Calu3 (cell line): Measurements from ENCODE around the gene CSKMT. TPM values are rescaled to one million over a fixed set of nuclear protein-coding genes. Genes with fewer than 3 reads are reported as not detected.

Source experiments
- BruUV-seq: library from RNA; stranded (reverse); fragments of 400-500 nt; replicated peaks from 2 replicates; lab custom pipeline; 2021; lab: Mats Ljungman, UMichigan
- CTCF ChIA-PET: fragments of 300-600 bp; sonication (Branson Sonifier 250); formaldehyde crosslinking; loops from one replicate; lab custom pipeline; 2022; ENCODE audit warnings: antibody characterized with exemption; lab: Charles Lee
- DNase-seq: peaks from one replicate; pipeline ENCODE4 v3.0.0; 2022
- H3K27ac Mint-ChIP-seq: one replicate; pipeline ENCODE4 v1.8.0; 2022; ENCODE audit warnings: mixed read lengths; ENCODE audit not compliant: unreplicated experiment
- H3K27me3 Mint-ChIP-seq: one replicate; pipeline ENCODE4 v1.8.0; 2022; ENCODE audit warnings: mixed read lengths; ENCODE audit not compliant: unreplicated experiment
- H3K36me3 Mint-ChIP-seq: one replicate; pipeline ENCODE4 v1.8.0; 2022; ENCODE audit warnings: mild to moderate bottlenecking, moderate library complexity, mixed read lengths; ENCODE audit not compliant: insufficient read depth, unreplicated experiment
- H3K4me1 Mint-ChIP-seq: one replicate; pipeline ENCODE4 v1.8.0; 2022; ENCODE audit warnings: mild to moderate bottlenecking, low read depth, mixed read lengths; ENCODE audit not compliant: unreplicated experiment
- H3K4me3 Mint-ChIP-seq: one replicate; pipeline ENCODE4 v1.8.0; 2022; ENCODE audit warnings: mild to moderate bottlenecking, low read depth, moderate library complexity, mixed read lengths; ENCODE audit not compliant: unreplicated experiment
- H3K9me3 Mint-ChIP-seq: one replicate; pipeline ENCODE4 v1.8.0; 2022; ENCODE audit warnings: low read depth, mixed read lengths; ENCODE audit not compliant: unreplicated experiment
- CTCF ChIP-seq: fragments of 200-600 bp; IDR thresholded peaks from one replicate; pipeline ENCODE4 v1.8.0; 2022; ENCODE audit warnings: antibody characterized with exemption; ENCODE audit not compliant: unreplicated experiment
- intact Hi-C: fragments of 100-400 bp; cut with micrococcal nuclease; formaldehyde crosslinking; loops from one replicate; pipeline ENCODE4 v1.10.0; 2022; ENCODE audit not compliant: unreplicated experiment
- total RNA-seq: library from RNA; stranded (reverse); gene quantifications from 2 replicates; pipeline ENCODE4 v1.2.3, GENCODE V29; 2022

CSKMT gene
- total RNA-seq, 1 experiment from 2014 or later: 17.7 TPM

DNA sequence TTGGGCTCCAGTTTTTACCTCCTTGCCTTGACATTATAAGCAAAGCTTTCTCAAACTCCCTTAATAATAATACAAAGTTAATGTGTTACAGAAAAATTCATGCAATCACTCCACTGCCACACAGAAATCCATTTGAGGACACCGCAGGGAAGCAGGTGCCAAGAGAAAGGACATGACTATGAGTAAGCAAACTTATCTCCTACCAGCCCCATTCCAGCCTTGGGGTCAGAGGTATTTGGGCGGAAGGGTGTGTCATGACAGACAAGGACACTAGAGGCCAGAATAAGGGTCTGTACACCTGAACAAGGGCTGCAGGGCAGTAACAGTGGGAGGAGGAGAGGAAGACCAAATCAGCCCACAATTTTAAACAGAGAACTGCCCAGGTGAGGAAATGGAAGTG, 48.2 kb downstream of the CSKMT start:
- Mint-ChIP-seq H3K27ac (peak overlapping the region; percentile 95), H3K4me1 (peaks cover 48% of the 10 kb centered on the region), H3K27me3 (no peaks in the 10 kb centered on the region), H3K4me3 (peak overlapping the region; percentile 64), H3K9me3 (no peaks in the 10 kb centered on the region), H3K36me3 (peaks cover 98% of the 10 kb centered on the region)
- intact Hi-C loops: no loop called here
- peak; percentile 69 for DNase-seq
- no peak for TF ChIP-seq CTCF
- CTCF ChIA-PET: interaction anchor here (1.0 to 1.4 kb wide), 2 partner anchors 73 to 92 kb away, joined by 3 read pairs; partner anchors contain the start of gene B3GAT3
- BruUV-seq: no TSS peak

DNA sequence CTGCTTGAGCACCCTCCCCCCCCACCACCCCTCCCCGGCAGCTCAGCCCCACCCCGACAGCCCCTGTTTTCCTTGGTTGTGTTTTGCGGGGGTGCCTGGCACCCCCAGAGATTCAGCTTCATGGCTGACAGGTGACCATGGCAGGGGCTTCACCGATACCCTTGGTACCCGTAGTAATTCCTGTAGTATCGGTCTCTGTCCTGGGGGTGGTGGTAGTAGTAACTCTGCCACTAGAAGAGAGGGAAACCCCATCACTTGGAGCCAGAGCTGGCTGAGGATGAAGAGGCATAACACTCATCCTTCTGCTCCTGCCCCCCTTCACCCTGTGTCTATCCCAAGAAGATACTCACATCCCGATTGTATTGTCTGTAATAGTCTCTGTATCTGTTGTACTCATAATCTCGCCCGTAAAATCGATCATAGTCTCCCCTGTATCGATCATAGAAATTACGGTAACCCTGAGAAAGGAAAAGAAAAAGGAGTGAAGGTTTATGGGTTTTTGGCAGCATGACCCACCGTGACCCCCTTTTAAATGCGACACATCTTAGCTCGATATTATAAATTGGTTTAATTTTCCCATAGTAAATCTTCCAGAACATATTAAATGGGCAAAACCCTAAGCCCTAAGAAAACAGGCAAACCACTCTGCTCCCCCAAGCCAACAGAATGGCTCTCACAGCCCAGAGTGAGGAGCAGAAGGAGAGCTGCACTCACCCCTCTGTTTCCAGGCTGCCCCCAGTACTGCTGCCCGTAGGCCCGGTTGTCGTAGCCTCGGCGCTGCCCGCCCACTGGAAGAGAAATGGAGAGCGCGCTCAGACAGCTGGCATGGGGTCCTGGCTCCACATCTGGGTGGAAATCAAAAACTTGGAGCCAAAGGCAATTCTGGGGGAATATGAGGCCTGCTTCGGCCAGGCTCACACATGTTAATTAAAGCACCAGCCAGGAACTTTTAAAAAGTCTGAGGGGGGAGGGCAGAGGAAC, 50.3 kb downstream of the CSKMT start:
- H3K4me1 Mint-ChIP-seq: peaks cover 44% of the 10 kb centered on the region
- peaks cover 98% of the 10 kb centered on the region for H3K36me3 Mint-ChIP-seq
- no peaks in the 10 kb centered on the region for H3K9me3 Mint-ChIP-seq
- TF ChIP-seq CTCF: no peak
- CTCF ChIA-PET: interaction anchor here (1.3 kb wide), 1 partner anchor 12 kb away, joined by 3 read pairs; the partner anchor contains the start of gene HNRNPUL2
- no peak for DNase-seq
- BruUV-seq: no TSS peak
- H3K27ac Mint-ChIP-seq: no peak overlapping the region
- no peak overlapping the region for H3K4me3 Mint-ChIP-seq
- no peaks in the 10 kb centered on the region for H3K27me3 Mint-ChIP-seq
- intact Hi-C loops: no loop called here

- H3K36me3 Mint-ChIP-seq: peaks cover 95% of the 10 kb centered on the region
- intact Hi-C loops: no loop called here
- BruUV-seq: no TSS peak
Measured at GRCh38 chr11:62716206-62716605, 51.1 kb downstream of the CSKMT start.

GRCh38 chr11:62716816-62717215, 51.7 kb downstream of the CSKMT start:
- H3K27me3 Mint-ChIP-seq: no peaks in the 10 kb centered on the region
- no TSS peak for BruUV-seq
- H3K4me1 Mint-ChIP-seq: peaks cover 44% of the 10 kb centered on the region
- no peak for DNase-seq
- H3K27ac Mint-ChIP-seq: no peak overlapping the region
- no peak for TF ChIP-seq CTCF
- peaks cover 95% of the 10 kb centered on the region for H3K36me3 Mint-ChIP-seq
- intact Hi-C loops: no loop called here
- CTCF ChIA-PET: no interaction called here
- H3K4me3 Mint-ChIP-seq: no peak overlapping the region
- no peaks in the 10 kb centered on the region for H3K9me3 Mint-ChIP-seq

More at GRCh38 chr11:62716206-62716605, 51.1 kb downstream of the CSKMT start:
- CTCF ChIA-PET: interaction anchor here (1.3 kb wide), 1 partner anchor 11 kb away, joined by 3 read pairs; the partner anchor contains the start of gene HNRNPUL2
- Mint-ChIP-seq H3K4me1 (peaks cover 44% of the 10 kb centered on the region), H3K27me3 (no peaks in the 10 kb centered on the region), H3K27ac (no peak overlapping the region), H3K4me3 (no peak overlapping the region), H3K9me3 (no peaks in the 10 kb centered on the region)
- no peak for DNase-seq
- TF ChIP-seq CTCF: no peak

Other genes starting within 250 kb of the CSKMT start
- gene SCGB1A1, start 246.3 kb upstream of the CSKMT start, total RNA-seq: not detected in 2 replicates
- gene AHNAK, start 118.5 kb upstream of the CSKMT start, total RNA-seq: 246 and 253 TPM in 2 replicates
- 970 and 1,189 TPM in 2 replicates for gene EEF1G, start 91.4 kb upstream of the CSKMT start, total RNA-seq
- gene TUT1, start 73.8 kb upstream of the CSKMT start, total RNA-seq: 21.9 and 26.3 TPM in 2 replicates
- gene MTA2, start 63.4 kb upstream of the CSKMT start, total RNA-seq: 90.4 and 97.2 TPM in 2 replicates
- gene EML3, start 52.5 kb upstream of the CSKMT start, total RNA-seq: 43.3 and 51.4 TPM in 2 replicates
- 1.6 and 2.6 TPM in 2 replicates for gene ROM1, start 52.1 kb upstream of the CSKMT start, total RNA-seq
- gene B3GAT3, start 43.3 kb upstream of the CSKMT start, total RNA-seq: 31.5 and 32.7 TPM in 2 replicates
- gene GANAB, start 18.7 kb upstream of the CSKMT start, total RNA-seq: 356 and 377 TPM in 2 replicates
- 21.4 and 26.0 TPM in 2 replicates for gene INTS5, start 12.0 kb upstream of the CSKMT start, total RNA-seq
- 61.7 and 67.4 TPM in 2 replicates for gene C11orf98, start 102 bp upstream of the CSKMT start, total RNA-seq
- 10.4 and 11.4 TPM in 2 replicates for gene UQCC3, start 6.4 kb downstream of the CSKMT start, total RNA-seq
- 16.4 and 21.3 TPM in 2 replicates for gene LBHD1, start 7.0 kb downstream of the CSKMT start, total RNA-seq
- 91.9 and 98.7 TPM in 2 replicates for gene UBXN1, start 13.8 kb downstream of the CSKMT start, total RNA-seq
- gene LRRN4CL, start 24.2 kb downstream of the CSKMT start, total RNA-seq: 0.71 and 1.5 TPM in 2 replicates
- gene BSCL2, start 42.1 kb downstream of the CSKMT start, total RNA-seq: 71.5 and 88.0 TPM in 2 replicates
- not detected in 2 replicates for gene GNG3, start 42.4 kb downstream of the CSKMT start, total RNA-seq
- gene HNRNPUL2, start 62.1 kb downstream of the CSKMT start, total RNA-seq: 52.6 and 52.7 TPM in 2 replicates
- 35.5 and 36.7 TPM in 2 replicates for gene TTC9C, start 63.2 kb downstream of the CSKMT start, total RNA-seq
- gene ZBTB3, start 88.8 kb downstream of the CSKMT start, total RNA-seq: 9.7 and 10.6 TPM in 2 replicates
- gene POLR2G, start 96.3 kb downstream of the CSKMT start, total RNA-seq: 83.4 and 86.9 TPM in 2 replicates
- 26.0 and 28.9 TPM in 2 replicates for gene TAF6L, start 106.1 kb downstream of the CSKMT start, total RNA-seq
- 65.6 and 72.3 TPM in 2 replicates for gene TMEM179B, start 122.1 kb downstream of the CSKMT start, total RNA-seq
- 19.4 and 20.5 TPM in 2 replicates for gene TMEM223, start 126.7 kb downstream of the CSKMT start, total RNA-seq
- 48.0 and 51.6 TPM in 2 replicates for gene NXF1, start 140.1 kb downstream of the CSKMT start, total RNA-seq
- gene STX5, start 166.7 kb downstream of the CSKMT start, total RNA-seq: 38.3 and 39.2 TPM in 2 replicates
- not detected in 2 replicates for gene TEX54, start 167.5 kb downstream of the CSKMT start, total RNA-seq
- gene WDR74, start 174.3 kb downstream of the CSKMT start, total RNA-seq: 87.7 and 97.4 TPM in 2 replicates
- 410 and 444 TPM in 2 replicates for gene SLC3A2, start 215.6 kb downstream of the CSKMT start, total RNA-seq